ENCODE measurements around the gene NSMCE1.

NSMCE1 gene

DNA sequence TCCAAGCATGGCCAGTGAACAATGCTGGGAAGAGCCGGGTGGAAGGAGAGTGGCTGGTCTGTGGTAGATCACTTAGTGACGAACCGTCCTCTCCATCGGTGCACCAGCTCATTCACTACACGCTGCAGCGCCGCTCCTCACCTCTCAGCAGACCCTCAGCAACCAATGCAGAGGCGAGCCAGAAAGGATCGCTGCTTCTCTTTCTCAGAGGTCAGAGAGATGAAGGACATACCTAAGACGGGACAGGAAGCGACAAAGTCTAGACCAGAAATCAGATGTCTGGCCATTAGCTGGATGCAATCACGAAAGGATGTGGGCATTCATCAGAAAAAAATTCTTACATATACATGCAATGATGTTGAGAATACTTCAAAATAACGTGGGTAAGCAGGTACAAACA lies 26.9 kb downstream of the NSMCE1 start:
- H4K20me1 ChIP-seq (ENCODE audit: insufficient read depth, low read length), result no peaks in the 10 kb centered on the region
- H2AFZ ChIP-seq (ENCODE audit: low read length), result no peak overlapping the region
- H3K9me2 ChIP-seq (replicated peaks; ENCODE audit: insufficient read depth, low read length), result no peaks in the 10 kb centered on the region
- peaks cover 12% of the 10 kb centered on the region; the same call in 1 of the 2 replicates for H3F3A ChIP-seq (ENCODE audit: insufficient read depth, low read length)
- no peak for TF ChIP-seq EZH2phosphoT487 (IDR thresholded peaks at IDR 0.05; ENCODE audit: low read length)
- no peak for TF ChIP-seq CTCF (IDR thresholded peaks at IDR 0.05; ENCODE audit: low read length)
- no peak for TF ChIP-seq EZH2 (optimal IDR thresholded peaks at IDR 0.05; ENCODE audit: low read depth, low read length)
- no peak overlapping the region for H3K9ac ChIP-seq (ENCODE audit: low read length)
- H3K9me3 ChIP-seq (replicated peaks; ENCODE audit: insufficient read depth, low read length), result no peaks in the 10 kb centered on the region
- H3K4me1 ChIP-seq (ENCODE audit: low read length), result peaks cover 5% of the 10 kb centered on the region; the same call in 1 of the 2 replicates
- no peak overlapping the region for H3K4me3 ChIP-seq (ENCODE audit: low read length)
- no peaks in the 10 kb centered on the region for H3K27me3 ChIP-seq (replicated peaks; ENCODE audit: insufficient read depth, low read length)
- H3K36me3 ChIP-seq (replicated peaks; ENCODE audit: insufficient read depth, low read length), result no peaks in the 10 kb centered on the region
- no peaks in the 10 kb centered on the region for H3K79me2 ChIP-seq (ENCODE audit: low read length)
- H3K27ac ChIP-seq (ENCODE audit: low read length), result no peak overlapping the region
- H3K4me2 ChIP-seq (ENCODE audit: low read depth, low read length), result no peak overlapping the region
- DNase-seq, result no peak

DNA sequence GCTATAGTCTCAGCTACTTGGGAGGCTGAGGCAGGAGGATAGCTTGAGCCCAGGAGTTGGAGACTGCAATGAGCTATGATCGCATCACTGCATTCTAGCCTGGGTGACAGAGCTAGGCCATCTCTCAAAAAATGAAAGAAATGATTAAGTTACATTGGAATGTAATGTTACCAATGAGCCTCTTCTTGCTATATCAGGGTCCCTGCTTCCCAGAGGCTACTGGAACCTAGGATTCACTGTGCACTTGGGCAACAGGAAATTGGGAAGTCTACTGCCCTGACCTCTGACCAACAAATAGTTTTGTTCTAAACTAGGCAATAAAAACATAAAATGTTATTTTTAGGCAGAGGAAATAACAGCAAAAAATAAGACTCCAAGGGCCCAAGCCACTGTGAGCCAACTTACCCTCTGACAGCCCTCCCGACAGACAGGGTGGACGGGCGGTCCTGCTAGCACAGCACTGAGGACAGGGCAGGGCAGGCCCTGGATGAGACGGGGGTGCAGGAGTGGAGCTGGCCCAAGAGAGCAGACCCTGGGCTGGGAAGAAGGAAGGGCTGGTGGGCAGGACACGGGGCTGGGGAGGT lies 27.5 kb downstream of the NSMCE1 start:
- DNase-seq, result no peak
- no peaks in the 10 kb centered on the region for H4K20me1 ChIP-seq (ENCODE audit: insufficient read depth, low read length)
- H3K27ac ChIP-seq (ENCODE audit: low read length), result no peak overlapping the region
- no peak overlapping the region for H3K9ac ChIP-seq (ENCODE audit: low read length)
- no peaks in the 10 kb centered on the region for H3K9me3 ChIP-seq (replicated peaks; ENCODE audit: insufficient read depth, low read length)
- H3K9me2 ChIP-seq (replicated peaks; ENCODE audit: insufficient read depth, low read length), result no peaks in the 10 kb centered on the region
- no peaks in the 10 kb centered on the region for H3K36me3 ChIP-seq (replicated peaks; ENCODE audit: insufficient read depth, low read length)
- H2AFZ ChIP-seq (ENCODE audit: low read length), result no peak overlapping the region
- H3K27me3 ChIP-seq (replicated peaks; ENCODE audit: insufficient read depth, low read length), result no peaks in the 10 kb centered on the region
- H3K4me3 ChIP-seq (ENCODE audit: low read length), result no peak overlapping the region
- no peak overlapping the region for H3K4me2 ChIP-seq (ENCODE audit: low read depth, low read length)
- H3K4me1 ChIP-seq (ENCODE audit: low read length), result peaks cover 5% of the 10 kb centered on the region; the same call in 1 of the 2 replicates
- peaks cover 12% of the 10 kb centered on the region; the same call in 1 of the 2 replicates for H3F3A ChIP-seq (ENCODE audit: insufficient read depth, low read length)
- TF ChIP-seq EZH2phosphoT487 (IDR thresholded peaks at IDR 0.05; ENCODE audit: low read length) (no peak), CTCF (IDR thresholded peaks at IDR 0.05; ENCODE audit: low read length) (no peak), EZH2 (optimal IDR thresholded peaks at IDR 0.05; ENCODE audit: low read depth, low read length) (no peak)
- H3K79me2 ChIP-seq (ENCODE audit: low read length), result no peaks in the 10 kb centered on the region

- no peaks in the 10 kb centered on the region for H3K9me2 ChIP-seq (replicated peaks; ENCODE audit: insufficient read depth, low read length)
- no peaks in the 10 kb centered on the region for H3K79me2 ChIP-seq (ENCODE audit: low read length)
- no peak for DNase-seq
- no peak overlapping the region for H2AFZ ChIP-seq (ENCODE audit: low read length)
- no peak overlapping the region for H3K27ac ChIP-seq (ENCODE audit: low read length)
- H3K9ac ChIP-seq (ENCODE audit: low read length), result no peak overlapping the region
- no peaks in the 10 kb centered on the region for H3K36me3 ChIP-seq (replicated peaks; ENCODE audit: insufficient read depth, low read length)
- H3K27me3 ChIP-seq (replicated peaks; ENCODE audit: insufficient read depth, low read length), result no peaks in the 10 kb centered on the region
- H4K20me1 ChIP-seq (ENCODE audit: insufficient read depth, low read length), result no peaks in the 10 kb centered on the region
- no peak for TF ChIP-seq EZH2phosphoT487 (IDR thresholded peaks at IDR 0.05; ENCODE audit: low read length)
- TF ChIP-seq EZH2 (optimal IDR thresholded peaks at IDR 0.05; ENCODE audit: low read depth, low read length), result no peak
- no peak for TF ChIP-seq CTCF (IDR thresholded peaks at IDR 0.05; ENCODE audit: low read length)
- H3K4me3 ChIP-seq (ENCODE audit: low read length), result no peak overlapping the region
- peaks cover 5% of the 10 kb centered on the region; the same call in 1 of the 2 replicates for H3K4me1 ChIP-seq (ENCODE audit: low read length)
- H3F3A ChIP-seq (ENCODE audit: insufficient read depth, low read length), result peaks cover 12% of the 10 kb centered on the region; the same call in 1 of the 2 replicates
- H3K4me2 ChIP-seq (ENCODE audit: low read depth, low read length), result no peak overlapping the region
- H3K9me3 ChIP-seq (replicated peaks; ENCODE audit: insufficient read depth, low read length), result no peaks in the 10 kb centered on the region
Observed at GRCh38 chr16:27239906-27240655, 28.5 kb downstream of the NSMCE1 start.
